GM13976 (cell line): ENCODE results near the gene GHRHR.

Experiments used
- DNase-seq: peaks from one replicate; pipeline ENCODE4 v3.0.0; 2012; ENCODE audit warnings: low spot score
- in situ Hi-C: fragments of 300-500 bp; cut with MboI; formaldehyde crosslinking; loops from one replicate; pipeline ENCODE4 v1.12.0; 2022; ENCODE audit warnings: low sequenced_read_pairs, mixed read lengths, inconsistent platforms; ENCODE audit not compliant: unreplicated experiment
- TF ChIP-seq, protein P1 (sequence below): IDR thresholded peaks from 2 replicates; pipeline ENCODE4 v1.5.1; 2012; ENCODE audit warnings: borderline replicate concordance, mild to moderate bottlenecking; ENCODE audit not compliant: insufficient read depth; ENCODE audit errors: extremely low read depth, missing control alignments, control extremely low read depth

Gene GHRHR

DNA sequence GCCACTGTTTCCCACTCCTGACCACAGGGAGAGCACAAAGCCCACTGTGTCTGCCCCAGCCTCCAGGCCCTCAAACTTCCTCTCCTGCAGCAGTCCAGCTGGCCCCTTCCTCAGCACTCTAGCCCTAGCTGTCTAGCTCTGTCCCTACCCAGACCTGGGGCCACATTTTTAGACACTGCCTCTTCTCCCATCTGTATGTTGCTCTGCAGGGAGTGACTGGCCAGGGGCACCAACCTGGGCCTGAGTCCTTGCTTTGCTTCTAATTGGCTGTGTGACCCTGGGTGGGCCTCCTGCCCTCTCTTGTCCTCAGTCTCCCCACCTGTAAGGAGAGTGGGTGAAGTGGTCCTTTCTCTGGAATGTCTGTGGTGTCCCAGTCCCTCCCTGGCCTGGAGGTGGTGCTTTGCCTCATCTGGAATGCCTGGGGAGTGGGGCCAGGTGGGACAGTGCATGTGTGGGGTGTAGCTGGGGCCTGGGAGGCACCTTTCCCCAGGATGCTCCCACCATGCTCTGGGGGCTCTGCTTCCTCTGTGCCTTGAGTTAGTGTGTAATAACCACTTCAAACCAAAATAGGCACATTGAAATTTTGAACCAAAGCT lies 27.0 kb upstream of the GHRHR start:
- in situ Hi-C loops = no loop called here
- no peak for DNase-seq
- TF ChIP-seq, protein P1, sequence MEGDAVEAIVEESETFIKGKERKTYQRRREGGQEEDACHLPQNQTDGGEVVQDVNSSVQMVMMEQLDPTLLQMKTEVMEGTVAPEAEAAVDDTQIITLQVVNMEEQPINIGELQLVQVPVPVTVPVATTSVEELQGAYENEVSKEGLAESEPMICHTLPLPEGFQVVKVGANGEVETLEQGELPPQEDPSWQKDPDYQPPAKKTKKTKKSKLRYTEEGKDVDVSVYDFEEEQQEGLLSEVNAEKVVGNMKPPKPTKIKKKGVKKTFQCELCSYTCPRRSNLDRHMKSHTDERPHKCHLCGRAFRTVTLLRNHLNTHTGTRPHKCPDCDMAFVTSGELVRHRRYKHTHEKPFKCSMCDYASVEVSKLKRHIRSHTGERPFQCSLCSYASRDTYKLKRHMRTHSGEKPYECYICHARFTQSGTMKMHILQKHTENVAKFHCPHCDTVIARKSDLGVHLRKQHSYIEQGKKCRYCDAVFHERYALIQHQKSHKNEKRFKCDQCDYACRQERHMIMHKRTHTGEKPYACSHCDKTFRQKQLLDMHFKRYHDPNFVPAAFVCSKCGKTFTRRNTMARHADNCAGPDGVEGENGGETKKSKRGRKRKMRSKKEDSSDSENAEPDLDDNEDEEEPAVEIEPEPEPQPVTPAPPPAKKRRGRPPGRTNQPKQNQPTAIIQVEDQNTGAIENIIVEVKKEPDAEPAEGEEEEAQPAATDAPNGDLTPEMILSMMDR = no peak

DNA sequence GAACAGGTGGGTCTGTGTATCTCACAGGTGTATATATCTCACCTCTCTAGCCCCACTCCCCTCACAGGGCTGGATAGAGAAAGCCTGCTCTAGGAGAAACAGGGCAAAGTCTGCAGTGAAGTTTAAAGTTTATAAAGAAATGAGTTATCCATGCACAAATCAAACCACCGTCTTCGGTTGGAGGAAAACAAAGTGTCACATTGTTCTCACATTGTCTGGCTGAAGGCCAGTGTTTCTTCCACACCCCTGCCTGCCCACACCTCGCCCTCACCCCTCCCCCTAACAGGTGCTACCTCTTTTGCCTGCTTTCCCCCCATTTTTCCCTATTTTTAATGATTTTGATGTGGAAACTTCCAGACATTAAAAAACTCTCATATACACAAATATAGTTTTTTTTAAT lies 26.3 kb upstream of the GHRHR start:
- in situ Hi-C loops = no loop called here
- TF ChIP-seq, protein P1 = no peak
- DNase-seq = no peak

DNA sequence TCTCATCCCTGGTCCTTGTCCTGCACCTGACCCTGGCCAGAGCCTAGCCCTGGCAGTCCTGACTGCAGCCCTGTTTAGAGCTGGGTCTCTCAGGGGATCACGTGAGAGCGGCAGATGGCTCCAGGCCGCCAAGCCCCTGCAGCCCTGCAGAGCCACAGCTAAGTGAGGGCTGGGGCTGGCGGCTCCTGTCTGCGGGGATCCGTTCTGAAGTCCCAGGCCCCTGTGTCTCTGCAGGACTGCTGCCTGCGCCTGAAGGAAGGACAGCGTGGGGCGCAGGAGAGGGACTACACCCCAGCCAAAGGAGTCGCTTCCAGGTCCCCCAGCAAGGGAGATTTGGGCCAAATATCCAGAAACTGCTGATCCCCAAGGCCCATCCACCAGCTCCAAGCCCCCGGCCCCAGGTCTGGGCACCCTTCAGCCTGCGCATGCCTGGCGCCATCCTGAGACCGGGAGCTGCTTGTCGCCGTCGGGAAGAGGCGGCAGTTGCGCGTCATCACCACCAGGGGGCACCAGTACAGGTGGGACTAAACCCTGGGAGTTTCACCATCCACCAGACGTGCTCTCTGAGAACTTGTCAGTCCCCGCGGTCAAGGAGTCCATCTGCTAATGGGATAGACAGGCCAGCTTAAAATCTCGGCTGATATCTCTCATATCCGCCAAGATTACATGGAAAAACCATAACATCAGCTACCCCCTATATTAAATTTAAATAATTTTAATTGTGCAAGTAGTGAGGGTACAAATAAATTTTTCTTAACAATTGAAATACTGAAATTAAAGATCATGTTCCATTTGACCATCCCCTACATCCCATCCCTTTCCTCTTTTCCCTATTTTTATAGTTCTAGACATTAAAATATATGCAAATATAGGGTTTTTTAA lies 25.1 kb upstream of the GHRHR start:
- in situ Hi-C loops = no loop called here
- TF ChIP-seq, protein P1 = peak; percentile 97
- DNase-seq = peak; percentile 89

DNA sequence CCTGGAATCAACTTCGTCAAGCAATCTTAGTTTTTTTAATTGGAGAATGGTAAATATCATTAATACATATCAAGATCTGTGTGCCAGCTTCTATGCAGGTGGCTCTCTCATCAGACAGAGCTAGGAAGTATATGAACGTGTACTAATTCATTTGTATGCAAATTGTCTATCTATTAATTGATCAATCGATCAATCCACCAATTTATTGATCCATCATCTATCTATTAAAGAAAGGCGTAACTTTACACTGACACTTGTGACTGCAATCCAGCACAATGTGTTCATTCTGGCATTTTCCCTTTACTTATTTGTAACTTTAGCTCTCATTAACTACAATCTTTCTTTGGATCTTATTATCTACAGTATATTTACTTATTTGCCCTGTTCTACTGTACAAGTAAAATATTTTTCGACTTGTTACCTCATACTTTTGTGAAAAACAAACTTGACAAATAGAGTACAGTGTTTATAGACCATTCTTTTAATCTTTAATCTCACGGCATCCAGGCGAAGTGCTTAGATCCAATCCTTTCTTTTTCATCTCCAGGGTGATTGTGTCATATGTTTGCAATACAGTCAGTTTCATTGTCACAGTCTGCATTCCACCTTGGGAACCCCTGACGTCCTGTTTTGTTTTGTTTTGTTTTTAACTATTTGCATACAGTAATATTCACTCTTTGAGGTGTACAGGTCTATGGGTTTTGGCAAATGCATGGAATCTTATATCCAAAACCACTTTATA lies 22.0 kb upstream of the GHRHR start:
- no peak for DNase-seq
- in situ Hi-C loops = no loop called here
- TF ChIP-seq, protein P1 = no peak

DNA sequence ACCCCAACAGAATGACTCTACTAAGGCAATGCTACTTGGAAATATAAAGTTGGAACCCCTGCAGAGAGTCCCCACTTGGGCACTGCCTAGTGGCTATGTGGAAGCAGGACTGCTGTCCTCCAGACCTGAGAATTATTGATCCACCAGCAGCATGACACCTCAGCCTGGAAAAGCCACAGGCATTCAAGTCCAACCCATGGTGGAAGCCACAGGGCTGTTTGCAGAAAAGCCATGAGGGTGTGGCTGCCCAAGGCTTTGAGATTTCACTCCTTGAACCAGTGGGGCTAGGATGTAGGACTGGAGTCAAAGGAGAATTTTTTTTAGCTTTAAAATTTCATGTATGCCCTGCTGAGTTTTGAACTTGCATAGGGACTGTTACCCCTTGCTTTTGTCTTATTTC lies 13.6 kb upstream of the GHRHR start:
- TF ChIP-seq, protein P1 = no peak
- DNase-seq = no peak
- in situ Hi-C loops = no loop called here

DNA sequence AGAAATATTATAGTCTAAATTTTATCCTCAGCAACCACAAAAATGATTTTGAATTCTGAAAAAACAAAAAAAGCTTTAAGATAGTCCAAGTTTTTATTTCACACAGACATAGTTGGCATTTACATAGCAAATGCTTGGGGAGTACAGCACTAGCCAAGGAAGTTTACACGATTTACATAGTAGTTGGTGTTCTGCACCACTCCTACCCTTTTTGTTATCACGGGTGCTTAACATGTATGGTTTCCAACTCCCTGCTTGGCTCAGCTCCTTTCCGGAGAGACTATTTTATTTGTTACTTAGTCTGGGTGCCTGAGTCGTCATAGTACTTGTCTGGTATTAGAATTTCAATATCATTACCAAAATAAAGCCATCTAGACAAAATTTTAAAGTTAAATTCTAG lies 8.8 kb upstream of the GHRHR start:
- TF ChIP-seq, protein P1 = no peak
- in situ Hi-C loops = no loop called here
- DNase-seq = no peak
